ENCODE results near the gene PLA2G12B. TPM values are rescaled to one million over a fixed set of nuclear protein-coding genes. Genes with fewer than 3 reads are reported as not detected.
A peak's percentile ranks its signal among the peaks of the same experiment; 100 is the strongest.

The PLA2G12B gene, protein sequence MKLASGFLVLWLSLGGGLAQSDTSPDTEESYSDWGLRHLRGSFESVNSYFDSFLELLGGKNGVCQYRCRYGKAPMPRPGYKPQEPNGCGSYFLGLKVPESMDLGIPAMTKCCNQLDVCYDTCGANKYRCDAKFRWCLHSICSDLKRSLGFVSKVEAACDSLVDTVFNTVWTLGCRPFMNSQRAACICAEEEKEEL
- total RNA-seq (10 to 100 TPM; 53.7 to 60.2 TPM), polyA plus RNA-seq (10 to 100 TPM; 31.9 to 41.0 TPM)

- H3K9me3 ChIP-seq (ENCODE audit: control insufficient read depth in 4 of 4, low read length in 3 of 4), result no peaks in the 10 kb centered on the region
- peaks cover 5 to 31% (median 11%) of the 10 kb centered on the region in 4 donors for H3K4me1 ChIP-seq (ENCODE audit: control insufficient read depth in 4 of 4, insufficient read depth in 4 of 4, low read length in 3 of 4)
- no peaks in the 10 kb centered on the region for H3K36me3 ChIP-seq (ENCODE audit: control insufficient read depth in 4 of 4, insufficient read depth in 3 of 4, low read depth in 1 of 4, low read length in 3 of 4)
- H3K9ac ChIP-seq (ENCODE audit: low read depth in 1 of 2, low read length in 2 of 2), result peak within 1 kb of the TSS; percentile 90 to 97
- peak within 1 kb of the TSS; percentile 93 to 99 for H3K27ac ChIP-seq (ENCODE audit: low read depth in 1 of 2, low read length in 2 of 2)
- no peaks in the 10 kb centered on the region for H3K27me3 ChIP-seq (ENCODE audit: control insufficient read depth in 4 of 4, insufficient read depth in 4 of 4, low read length in 3 of 4)
- peak within 1 kb of the TSS; percentile 67 to 90 (median 85) for H3K4me3 ChIP-seq (ENCODE audit: low read depth in 1 of 3, low read length in 3 of 3)
- 34% methylated on average over 12 of the region's 12 CpGs for WGBS
- peak; percentile 47 for DNase-seq (ENCODE audit: low spot score)
- TF ChIP-seq FOXA2 (IDR thresholded peaks at IDR 0.05) (peak; percentile 61), HNF4G (IDR thresholded peaks at IDR 0.05) (peak; percentile 85), SP1 (IDR thresholded peaks at IDR 0.05) (peak; percentile 80), JUND (IDR thresholded peaks at IDR 0.05) (peak; percentile 77 to 83), FOXA1 (IDR thresholded peaks at IDR 0.05) (no peak), CTCF (IDR thresholded peaks at IDR 0.05; ENCODE audit: low read depth, low read length, missing input control) (peak; percentile 9), YY1 (IDR thresholded peaks at IDR 0.05) (peak; percentile 78), RAD21 (IDR thresholded peaks at IDR 0.05) (peak in 1 of 2 donors; percentile 26), RXRA (IDR thresholded peaks at IDR 0.05) (peak; percentile 89 to 90), HNF4A (conservative IDR thresholded peaks at IDR 0.05) (peak; percentile 93), EGR1 (IDR thresholded peaks at IDR 0.05; ENCODE audit: low read depth in 2 of 2) (peak in 1 of 2 donors; percentile 61), NR2F2 (IDR thresholded peaks at IDR 0.05) (peak; percentile 68), ATF3 (IDR thresholded peaks at IDR 0.05) (peak; percentile 36), TAF1 (conservative IDR thresholded peaks at IDR 0.05) (peak; percentile 77), GABPA (IDR thresholded peaks at IDR 0.05 in 1 of 2, conservative IDR thresholded peaks at IDR 0.05 in 1 of 2) (no peak)
- TF ChIP-seq, protein P1, sequence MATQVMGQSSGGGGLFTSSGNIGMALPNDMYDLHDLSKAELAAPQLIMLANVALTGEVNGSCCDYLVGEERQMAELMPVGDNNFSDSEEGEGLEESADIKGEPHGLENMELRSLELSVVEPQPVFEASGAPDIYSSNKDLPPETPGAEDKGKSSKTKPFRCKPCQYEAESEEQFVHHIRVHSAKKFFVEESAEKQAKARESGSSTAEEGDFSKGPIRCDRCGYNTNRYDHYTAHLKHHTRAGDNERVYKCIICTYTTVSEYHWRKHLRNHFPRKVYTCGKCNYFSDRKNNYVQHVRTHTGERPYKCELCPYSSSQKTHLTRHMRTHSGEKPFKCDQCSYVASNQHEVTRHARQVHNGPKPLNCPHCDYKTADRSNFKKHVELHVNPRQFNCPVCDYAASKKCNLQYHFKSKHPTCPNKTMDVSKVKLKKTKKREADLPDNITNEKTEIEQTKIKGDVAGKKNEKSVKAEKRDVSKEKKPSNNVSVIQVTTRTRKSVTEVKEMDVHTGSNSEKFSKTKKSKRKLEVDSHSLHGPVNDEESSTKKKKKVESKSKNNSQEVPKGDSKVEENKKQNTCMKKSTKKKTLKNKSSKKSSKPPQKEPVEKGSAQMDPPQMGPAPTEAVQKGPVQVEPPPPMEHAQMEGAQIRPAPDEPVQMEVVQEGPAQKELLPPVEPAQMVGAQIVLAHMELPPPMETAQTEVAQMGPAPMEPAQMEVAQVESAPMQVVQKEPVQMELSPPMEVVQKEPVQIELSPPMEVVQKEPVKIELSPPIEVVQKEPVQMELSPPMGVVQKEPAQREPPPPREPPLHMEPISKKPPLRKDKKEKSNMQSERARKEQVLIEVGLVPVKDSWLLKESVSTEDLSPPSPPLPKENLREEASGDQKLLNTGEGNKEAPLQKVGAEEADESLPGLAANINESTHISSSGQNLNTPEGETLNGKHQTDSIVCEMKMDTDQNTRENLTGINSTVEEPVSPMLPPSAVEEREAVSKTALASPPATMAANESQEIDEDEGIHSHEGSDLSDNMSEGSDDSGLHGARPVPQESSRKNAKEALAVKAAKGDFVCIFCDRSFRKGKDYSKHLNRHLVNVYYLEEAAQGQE (IDR thresholded peaks at IDR 0.05), result peak; percentile 89
- TF ChIP-seq, protein P2, sequence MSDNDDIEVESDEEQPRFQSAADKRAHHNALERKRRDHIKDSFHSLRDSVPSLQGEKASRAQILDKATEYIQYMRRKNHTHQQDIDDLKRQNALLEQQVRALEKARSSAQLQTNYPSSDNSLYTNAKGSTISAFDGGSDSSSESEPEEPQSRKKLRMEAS (IDR thresholded peaks at IDR 0.05), result peak; percentile 52
- TF ChIP-seq, protein P3, sequence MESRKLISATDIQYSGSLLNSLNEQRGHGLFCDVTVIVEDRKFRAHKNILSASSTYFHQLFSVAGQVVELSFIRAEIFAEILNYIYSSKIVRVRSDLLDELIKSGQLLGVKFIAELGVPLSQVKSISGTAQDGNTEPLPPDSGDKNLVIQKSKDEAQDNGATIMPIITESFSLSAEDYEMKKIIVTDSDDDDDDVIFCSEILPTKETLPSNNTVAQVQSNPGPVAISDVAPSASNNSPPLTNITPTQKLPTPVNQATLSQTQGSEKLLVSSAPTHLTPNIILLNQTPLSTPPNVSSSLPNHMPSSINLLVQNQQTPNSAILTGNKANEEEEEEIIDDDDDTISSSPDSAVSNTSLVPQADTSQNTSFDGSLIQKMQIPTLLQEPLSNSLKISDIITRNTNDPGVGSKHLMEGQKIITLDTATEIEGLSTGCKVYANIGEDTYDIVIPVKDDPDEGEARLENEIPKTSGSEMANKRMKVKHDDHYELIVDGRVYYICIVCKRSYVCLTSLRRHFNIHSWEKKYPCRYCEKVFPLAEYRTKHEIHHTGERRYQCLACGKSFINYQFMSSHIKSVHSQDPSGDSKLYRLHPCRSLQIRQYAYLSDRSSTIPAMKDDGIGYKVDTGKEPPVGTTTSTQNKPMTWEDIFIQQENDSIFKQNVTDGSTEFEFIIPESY (IDR thresholded peaks at IDR 0.05), result no peak
Observed at GRCh38 chr10:72954596-72955554, at the start of gene PLA2G12B. Gene PLA2G12B, minus strand, starts transcription at chr10:72954806. Its CDS starts 121 bp downstream, at chr10:72954685.
